ENCODE measurements around the gene FNDC3B. TPM values are rescaled to one million over a fixed set of nuclear protein-coding genes. Genes with fewer than 3 reads are reported as not detected.
A peak's percentile ranks its signal among the peaks of the same experiment; 100 is the strongest.

Gene FNDC3B
- total RNA-seq, 1 donor from 2014 or later, result 290 TPM

GRCh38 chr3:172139528-172140276 lies 100.3 kb downstream of the FNDC3B start:
- TF ChIP-seq CTCF (IDR thresholded peaks at IDR 0.05), result no peak
- no peaks in the 10 kb centered on the region for H3K27me3 Mint-ChIP-seq (ENCODE audit: low read depth)
- peaks cover 15% of the 10 kb centered on the region for H3K36me3 Mint-ChIP-seq (ENCODE audit: low read depth)
- no peak for DNase-seq (ENCODE audit: low spot score)
- peak overlapping the region; percentile 99 for H3K27ac Mint-ChIP-seq (ENCODE audit: unreplicated experiment)
- H3K9me3 Mint-ChIP-seq (ENCODE audit: low read depth), result peaks cover 12% of the 10 kb centered on the region
- H3K4me3 Mint-ChIP-seq (ENCODE audit: unreplicated experiment), result no peak overlapping the region
- H3K4me1 Mint-ChIP-seq (ENCODE audit: low read depth), result peaks cover 88% of the 10 kb centered on the region

- no peak for TF ChIP-seq CTCF (IDR thresholded peaks at IDR 0.05)
These were observed 101.4 kb downstream of the FNDC3B start for GRCh38 chr3:172140499-172141391.

GRCh38 chr3:172142051-172142863 lies 102.9 kb downstream of the FNDC3B start:
- peaks cover 80% of the 10 kb centered on the region for H3K4me1 Mint-ChIP-seq (ENCODE audit: low read depth)
- H3K4me3 Mint-ChIP-seq (ENCODE audit: unreplicated experiment), result peak overlapping the region; percentile 8
- DNase-seq (ENCODE audit: low spot score), result no peak
- peaks cover 12% of the 10 kb centered on the region for H3K9me3 Mint-ChIP-seq (ENCODE audit: low read depth)
- peak overlapping the region; percentile 99 for H3K27ac Mint-ChIP-seq (ENCODE audit: unreplicated experiment)
- peaks cover 18% of the 10 kb centered on the region for H3K36me3 Mint-ChIP-seq (ENCODE audit: low read depth)
- TF ChIP-seq CTCF (IDR thresholded peaks at IDR 0.05), result no peak
- no peaks in the 10 kb centered on the region for H3K27me3 Mint-ChIP-seq (ENCODE audit: low read depth)

More at GRCh38 chr3:172140499-172141391, 101.4 kb downstream of the FNDC3B start:
- peaks cover 12% of the 10 kb centered on the region for H3K9me3 Mint-ChIP-seq (ENCODE audit: low read depth)
- no peaks in the 10 kb centered on the region for H3K27me3 Mint-ChIP-seq (ENCODE audit: low read depth)
- no peak for DNase-seq (ENCODE audit: low spot score)
- peaks cover 20% of the 10 kb centered on the region for H3K36me3 Mint-ChIP-seq (ENCODE audit: low read depth)
- H3K27ac Mint-ChIP-seq (ENCODE audit: unreplicated experiment), result peak overlapping the region; percentile 99
- peaks cover 88% of the 10 kb centered on the region for H3K4me1 Mint-ChIP-seq (ENCODE audit: low read depth)
- no peak overlapping the region for H3K4me3 Mint-ChIP-seq (ENCODE audit: unreplicated experiment)

- Mint-ChIP-seq H3K4me1 (ENCODE audit: low read depth) (peaks cover 78% of the 10 kb centered on the region), H3K4me3 (ENCODE audit: unreplicated experiment) (no peak overlapping the region), H3K36me3 (ENCODE audit: low read depth) (peaks cover 19% of the 10 kb centered on the region), H3K27ac (ENCODE audit: unreplicated experiment) (peak overlapping the region; percentile 99), H3K9me3 (ENCODE audit: low read depth) (peaks cover 12% of the 10 kb centered on the region), H3K27me3 (ENCODE audit: low read depth) (no peaks in the 10 kb centered on the region)
- TF ChIP-seq CTCF (IDR thresholded peaks at IDR 0.05), result no peak
- no peak for DNase-seq (ENCODE audit: low spot score)
These were observed 103.6 kb downstream of the FNDC3B start for GRCh38 chr3:172142864-172143451.

All from chondrocyte (in vitro differentiated cells).